Sigmoid colon (tissue), 7 donors: ENCODE data around the gene SPEM3. TPM values are rescaled to one million over a fixed set of nuclear protein-coding genes. Genes with fewer than 3 reads are reported as not detected.
A peak's percentile ranks its signal among the peaks of the same experiment; 100 is the strongest.
"Not testable (repeated sequence)": the region's sequence is repeated elsewhere in the genome, so short reads cannot be mapped to it uniquely, and the experiment has no call there.

Experiments
- DNase-seq: peaks from one replicate; pipeline ENCODE4 v3.0.0-alpha.2; 2019
- H3K27ac ChIP-seq, 4 donors: fragments of 200-600 bp; sonication (generic); one replicate each; pipeline ENCODE4 v1.5.1; 2016 to 2019; ENCODE audit warnings: mild to moderate bottlenecking in 1 of 4
- H3K27me3 ChIP-seq, 3 donors: fragments of 200-600 bp; sonication (generic); one replicate each; pipeline ENCODE4 v1.5.1; 2019; ENCODE audit warnings: mild to moderate bottlenecking in 1 of 3
- H3K36me3 ChIP-seq, 4 donors: fragments of 200-600 bp; sonication (generic); one replicate each; pipeline ENCODE4 v1.5.1; 2016 to 2019
- H3K4me1 ChIP-seq, 4 donors: fragments of 200-600 bp; sonication (generic); one replicate each; pipeline ENCODE4 v1.5.1; 2017 to 2019
- H3K4me3 ChIP-seq, 4 donors: fragments of 200-600 bp; sonication (generic); one replicate each; pipeline ENCODE4 v1.5.1; 2017 to 2019; ENCODE audit warnings: mild to moderate bottlenecking in 2 of 4, moderate library complexity in 1 of 4
- H3K9me3 ChIP-seq, 4 donors: fragments of 200-600 bp in 3 of 4; sonication (generic) in 3 of 4; one replicate each; pipeline versions ENCODE4 v1.5.1 to v1.6.1; 2013 to 2019
- EP300 ChIP-seq, 4 donors: sonication (generic); formaldehyde crosslinking; IDR thresholded peaks; one replicate each; pipeline ENCODE4 v1.6.1; 2017; ENCODE audit warnings: antibody characterized with exemption in 4 of 4
- POLR2A ChIP-seq, 2 donors: fragments of 450-650 bp; IDR thresholded peaks; one replicate each; pipeline ENCODE4 v1.6.1; 2016; ENCODE audit warnings: antibody characterized with exemption in 2 of 2, mild to moderate bottlenecking in 2 of 2, moderate library complexity in 2 of 2
- POLR2AphosphoS5 ChIP-seq, 4 donors: sonication (generic); formaldehyde crosslinking; IDR thresholded peaks; one replicate each; pipeline ENCODE4 v1.6.1; 2017; ENCODE audit warnings: antibody characterized with exemption in 4 of 4
- WGBS, 2 donors: extraction: QIAGEN DNeasy Blood & Tissue Kit; methylation state at CpG; one replicate each; pipeline ENCODE4 v1.1.7; 2013; 5-methylcytosine and 5-hydroxymethylcytosine counted together
- intact Hi-C: fragments of 100-400 bp; cut with DNase I; formaldehyde crosslinking; loops from one replicate; pipeline ENCODE4 v1.15.1; 2023
- polyA plus RNA-seq, 3 donors: library from polyadenylated mRNA; stranded (reverse); fragments of 200-250 nt; gene quantifications; one replicate each; pipeline ENCODE4 v1.2.3, GENCODE V29; 2013
- total RNA-seq, 4 donors: library from RNA; depleted of rRNA; stranded (reverse); fragments of >200 nt; gene quantifications; one replicate each; pipeline ENCODE4 v1.1.0, GENCODE V29; 2016
- TF ChIP-seq, protein P1 (sequence below), 4 experiments: fragments of 450-650 bp in 3 of 4; fragments of 200-600 bp in 1 of 4; IDR thresholded peaks; one replicate each; pipeline ENCODE4 v1.5.1; 2016 to 2019; ENCODE audit warnings: antibody characterized with exemption in 4 of 4, mild to moderate bottlenecking in 3 of 4, moderate library complexity in 2 of 4
- donor health status: healthy with polysubstance abuse.
- donor health status: Bipolar disorder and iron deficiency.
- donor health status: healthy.

SPEM3 gene
- total and polyA plus RNA-seq, 7 donors = not detected

GRCh38 chr17:7478276-7479212, 49.9 kb downstream of the SPEM3 start:
- H3K27me3 ChIP-seq = no peaks in the 10 kb centered on the region
- H3K4me3 ChIP-seq = peak overlapping the region; percentile 61 to 100 (median 96)
- no peaks in the 10 kb centered on the region for H3K36me3 ChIP-seq
- intact Hi-C loops = no loop called here
- H3K4me1 ChIP-seq = peaks cover 0 to 80% (median 66%) of the 10 kb centered on the region in 4 donors
- H3K27ac ChIP-seq = peak overlapping the region; percentile 94 to 100 (median 100)
- TF ChIP-seq POLR2AphosphoS5 (IDR thresholded peaks at IDR 0.05) = peak; percentile 3 to 35 (median 22)
- TF ChIP-seq, protein P1, sequence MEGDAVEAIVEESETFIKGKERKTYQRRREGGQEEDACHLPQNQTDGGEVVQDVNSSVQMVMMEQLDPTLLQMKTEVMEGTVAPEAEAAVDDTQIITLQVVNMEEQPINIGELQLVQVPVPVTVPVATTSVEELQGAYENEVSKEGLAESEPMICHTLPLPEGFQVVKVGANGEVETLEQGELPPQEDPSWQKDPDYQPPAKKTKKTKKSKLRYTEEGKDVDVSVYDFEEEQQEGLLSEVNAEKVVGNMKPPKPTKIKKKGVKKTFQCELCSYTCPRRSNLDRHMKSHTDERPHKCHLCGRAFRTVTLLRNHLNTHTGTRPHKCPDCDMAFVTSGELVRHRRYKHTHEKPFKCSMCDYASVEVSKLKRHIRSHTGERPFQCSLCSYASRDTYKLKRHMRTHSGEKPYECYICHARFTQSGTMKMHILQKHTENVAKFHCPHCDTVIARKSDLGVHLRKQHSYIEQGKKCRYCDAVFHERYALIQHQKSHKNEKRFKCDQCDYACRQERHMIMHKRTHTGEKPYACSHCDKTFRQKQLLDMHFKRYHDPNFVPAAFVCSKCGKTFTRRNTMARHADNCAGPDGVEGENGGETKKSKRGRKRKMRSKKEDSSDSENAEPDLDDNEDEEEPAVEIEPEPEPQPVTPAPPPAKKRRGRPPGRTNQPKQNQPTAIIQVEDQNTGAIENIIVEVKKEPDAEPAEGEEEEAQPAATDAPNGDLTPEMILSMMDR (IDR thresholded peaks at IDR 0.05) = no peak
- peak; percentile 86 for DNase-seq
- 22 to 27% methylated on average over 40 of the region's 40 CpGs for WGBS, 2 donors
- no peaks in the 10 kb centered on the region for H3K9me3 ChIP-seq

DNA sequence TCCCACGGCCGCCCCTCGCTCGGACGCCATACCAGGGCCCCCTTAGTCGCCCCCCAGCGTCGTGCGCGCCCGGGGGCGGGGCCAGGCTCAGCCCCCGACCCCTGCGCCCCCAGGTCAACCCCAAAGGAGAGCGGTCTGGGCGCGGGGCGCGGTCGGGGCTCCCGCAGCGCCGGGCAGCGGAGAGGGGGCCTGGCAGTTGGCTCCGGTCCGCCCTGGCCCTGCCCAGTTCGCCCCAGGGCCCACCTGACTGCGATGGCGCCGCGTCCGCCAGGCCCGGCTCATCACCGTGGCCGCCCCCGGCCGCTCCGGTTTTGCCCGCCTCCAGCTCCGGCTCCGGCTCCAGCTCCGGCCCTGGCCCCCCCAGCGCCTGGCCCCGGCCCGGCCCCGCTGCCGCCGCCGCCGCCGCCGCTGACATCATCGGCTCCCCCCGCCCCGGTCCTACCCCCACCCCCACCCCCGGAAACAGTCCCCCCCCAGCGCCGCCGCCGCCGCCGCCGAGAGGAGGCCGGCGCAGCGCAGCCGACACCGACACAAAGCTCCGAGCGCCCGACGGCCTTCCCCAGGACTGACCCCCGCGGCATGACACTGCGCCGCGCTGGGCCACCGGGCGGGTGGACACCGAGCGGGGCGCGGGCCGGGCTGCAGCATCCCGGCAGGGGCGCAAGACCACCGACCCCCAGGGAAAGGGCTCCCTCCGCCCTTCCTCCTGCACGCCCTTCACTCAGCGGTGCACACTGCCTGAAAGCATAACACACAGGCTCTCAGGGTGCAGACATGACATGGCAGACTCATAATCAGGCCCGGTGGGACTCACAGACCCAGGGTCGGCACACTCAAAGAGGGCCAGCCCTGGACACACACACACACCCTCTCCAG, 50.8 kb downstream of the SPEM3 start, which contains the start of gene ZBTB4:
ZBTB4 (minus strand) TSS at position 419 of the 876 bp plus-strand sequence. CDS start 12,830 bp downstream, outside the sequence.
- Histone ChIP-seq H3K4me3 (peak within 1 kb of the TSS; percentile 61 to 100 (median 96)), H3K27ac (peak within 1 kb of the TSS; percentile 94 to 100 (median 100)), H3K36me3 (no peaks in the 10 kb centered on the region), H3K9me3 (no peaks in the 10 kb centered on the region), H3K4me1 (peaks cover 0 to 72% (median 60%) of the 10 kb centered on the region in 4 donors), H3K27me3 (no peaks in the 10 kb centered on the region)
- TF ChIP-seq EP300 (IDR thresholded peaks at IDR 0.05) = no peak
- TF ChIP-seq POLR2A (IDR thresholded peaks at IDR 0.05) = peak; percentile 59 to 66
- peak; percentile 81 to 95 (median 91) for TF ChIP-seq POLR2AphosphoS5 (IDR thresholded peaks at IDR 0.05)
- intact Hi-C loops = loop anchor here (5.0 to 10.0 kb wide), 2 partner anchors 172 to 355 kb away; partner anchors contain the start of genes EIF5A and KDM6B
- peak; percentile 82 for DNase-seq
- WGBS, 2 donors = 1% methylated on average over 92 of the region's 92 CpGs

- Histone ChIP-seq H3K4me3 (peak overlapping the region; percentile 61 to 100 (median 96)), H3K9me3 (no peaks in the 10 kb centered on the region), H3K36me3 (no peaks in the 10 kb centered on the region), H3K4me1 (peaks cover 0 to 68% (median 58%) of the 10 kb centered on the region in 4 donors), H3K27ac (peak overlapping the region; percentile 94 to 100 (median 100)), H3K27me3 (no peaks in the 10 kb centered on the region)
- no peak for TF ChIP-seq POLR2AphosphoS5 (IDR thresholded peaks at IDR 0.05)
- no peak for TF ChIP-seq EP300 (IDR thresholded peaks at IDR 0.05)
- DNase-seq = no peak
- 3 to 8% methylated on average over 8 of the region's 8 CpGs for WGBS, 2 donors
- intact Hi-C loops = loop anchor here (5.0 to 10.0 kb wide), 2 partner anchors 173 to 355 kb away; partner anchors contain the start of genes EIF5A and KDM6B
Observed at GRCh38 chr17:7480089-7480384, 51.4 kb downstream of the SPEM3 start.

GRCh38 chr17:7481275-7481674, 52.6 kb downstream of the SPEM3 start, which contains the start of gene SLC35G6:
Gene SLC35G6, plus strand, starts transcription at chr17:7481446. Its CDS starts 71 bp downstream, at chr17:7481517.
- intact Hi-C loops = loop anchor here (5.0 to 10.0 kb wide), 2 partner anchors 174 to 354 kb away; partner anchors contain the start of genes EIF5A and KDM6B
- WGBS, 2 donors = 95% methylated on average over 4 of the region's 4 CpGs
- DNase-seq, H3K27me3 ChIP-seq, H3K9me3 ChIP-seq, H3K36me3 ChIP-seq: not testable (repeated sequence)
- peak within 1 kb of the TSS in 2 of 4 donors; percentile 61 to 100 for H3K4me3 ChIP-seq
- H3K4me1 ChIP-seq = peaks cover 0 to 68% (median 59%) of the 10 kb centered on the region in 4 donors
- peak within 1 kb of the TSS; percentile 94 to 100 (median 100) for H3K27ac ChIP-seq

GRCh38 chr17:7481842-7482741, 53.4 kb downstream of the SPEM3 start:
- H3K9me3 ChIP-seq, H3K36me3 ChIP-seq, DNase-seq, H3K27me3 ChIP-seq, H3K4me3 ChIP-seq: not testable (repeated sequence)
- peak overlapping the region; percentile 94 to 100 (median 97) for H3K27ac ChIP-seq
- 87 to 90% methylated on average over 31 of the region's 31 CpGs for WGBS, 2 donors
- H3K4me1 ChIP-seq = peaks cover 0 to 68% (median 58%) of the 10 kb centered on the region in 4 donors
- intact Hi-C loops = loop anchor here (2.0 to 10.0 kb wide), 3 partner anchors 91 to 353 kb away; partner anchors contain the start of genes EIF5A and KDM6B

Other genes starting within 250 kb of the SPEM3 start
Only the 30 nearest of the 39 such genes appear.
- gene CTDNEP1, start 177.1 kb upstream of the SPEM3 start, total RNA-seq = 10 to 100 TPM; 43.9 to 76.4 (median 53.0) TPM
- 100 to 1,000 TPM in 1 of 3 donors, 10 to 100 TPM in 2; 80.2 to 110 (median 82.9) TPM for gene CTDNEP1, start 177.1 kb upstream of the SPEM3 start, polyA plus RNA-seq
- 10 to 100 TPM; 28.4 to 40.0 (median 34.2) TPM for gene ELP5, start 176.6 kb upstream of the SPEM3 start, total RNA-seq
- 10 to 100 TPM; 32.4 to 70.9 (median 42.9) TPM for gene ELP5, start 176.6 kb upstream of the SPEM3 start, polyA plus RNA-seq
- gene CLDN7, start 166.4 kb upstream of the SPEM3 start, total RNA-seq = 1 to 10 TPM in 3 of 4 donors, not detected in 1; 1.1 to 2.6 (median 1.9) TPM
- gene CLDN7, start 166.4 kb upstream of the SPEM3 start, polyA plus RNA-seq = 100 to 1,000 TPM; 181 to 963 (median 332) TPM
- 100 to 1,000 TPM in 2 of 4 donors, 10 to 100 TPM in 2; 72.9 to 127 (median 94.7) TPM for gene SLC2A4, start 147.1 kb upstream of the SPEM3 start, total RNA-seq
- gene SLC2A4, start 147.1 kb upstream of the SPEM3 start, polyA plus RNA-seq = 1 to 10 TPM in 2 of 3 donors, under 1 TPM in 1; 0.60 to 7.9 (median 2.8) TPM
- gene YBX2, start 134.2 kb upstream of the SPEM3 start, total RNA-seq = 1 to 10 TPM in 3 of 4 donors, under 1 TPM in 1; 0.28 to 2.5 (median 1.5) TPM
- 10 to 100 TPM in 2 of 3 donors, 1 to 10 TPM in 1; 4.8 to 37.6 (median 20.1) TPM for gene YBX2, start 134.2 kb upstream of the SPEM3 start, polyA plus RNA-seq
- gene EIF5A, start 121.2 kb upstream of the SPEM3 start, total RNA-seq = 100 to 1,000 TPM; 104 to 156 (median 125) TPM
- gene EIF5A, start 121.2 kb upstream of the SPEM3 start, polyA plus RNA-seq = 100 to 1,000 TPM; 315 to 603 (median 403) TPM
- 100 to 1,000 TPM in 1 of 4 donors, 10 to 100 TPM in 3; 82.3 to 114 (median 85.4) TPM for gene GPS2, start 113.5 kb upstream of the SPEM3 start, total RNA-seq
- 100 to 1,000 TPM in 1 of 3 donors, 10 to 100 TPM in 2; 67.9 to 113 (median 77.2) TPM for gene GPS2, start 113.5 kb upstream of the SPEM3 start, polyA plus RNA-seq
- gene NEURL4, start 99.5 kb upstream of the SPEM3 start, total RNA-seq = 10 to 100 TPM; 14.3 to 29.6 (median 17.6) TPM
- 10 to 100 TPM in 1 of 3 donors, 1 to 10 TPM in 2; 6.0 to 31.6 (median 6.0) TPM for gene NEURL4, start 99.5 kb upstream of the SPEM3 start, polyA plus RNA-seq
- gene ACAP1, start 92.3 kb upstream of the SPEM3 start, total RNA-seq = 1 to 10 TPM; 1.1 to 3.9 (median 2.9) TPM
- gene ACAP1, start 92.3 kb upstream of the SPEM3 start, polyA plus RNA-seq = 10 to 100 TPM in 1 of 3 donors, 1 to 10 TPM in 2; 1.2 to 55.8 (median 1.4) TPM
- 1 to 10 TPM; 4.4 to 6.4 (median 5.5) TPM for gene KCTD11, start 76.7 kb upstream of the SPEM3 start, total RNA-seq
- gene KCTD11, start 76.7 kb upstream of the SPEM3 start, polyA plus RNA-seq = 10 to 100 TPM in 1 of 3 donors, 1 to 10 TPM in 2; 6.2 to 11.7 (median 9.0) TPM
- not detected for gene TMEM95, start 73.7 kb upstream of the SPEM3 start, total RNA-seq
- not detected for gene TMEM95, start 73.7 kb upstream of the SPEM3 start, polyA plus RNA-seq
- 1 to 10 TPM; 2.1 to 5.4 (median 3.4) TPM for gene TNK1, start 47.8 kb upstream of the SPEM3 start, total RNA-seq
- gene TNK1, start 47.8 kb upstream of the SPEM3 start, polyA plus RNA-seq = 10 to 100 TPM in 2 of 3 donors, 1 to 10 TPM in 1; 8.4 to 14.6 (median 10.4) TPM
- gene PLSCR3, start 34.3 kb upstream of the SPEM3 start, total RNA-seq = 10 to 100 TPM; 10.4 to 18.3 (median 14.2) TPM
- 10 to 100 TPM; 11.6 to 27.2 (median 18.0) TPM for gene PLSCR3, start 34.3 kb upstream of the SPEM3 start, polyA plus RNA-seq
- 100 to 1,000 TPM in 2 of 4 donors, 10 to 100 TPM in 2; 19.0 to 152 (median 99.7) TPM for gene TMEM256, start 24.8 kb upstream of the SPEM3 start, total RNA-seq
- 100 to 1,000 TPM; 150 to 357 (median 235) TPM for gene TMEM256, start 24.8 kb upstream of the SPEM3 start, polyA plus RNA-seq
- 10 to 100 TPM in 2 of 4 donors, 1 to 10 TPM in 2; 6.8 to 18.8 (median 10.4) TPM for gene NLGN2, start 21.0 kb upstream of the SPEM3 start, total RNA-seq
- gene NLGN2, start 21.0 kb upstream of the SPEM3 start, polyA plus RNA-seq = 1 to 10 TPM in 1 of 3 donors, under 1 TPM in 2; 0.60 to 8.9 (median 0.69) TPM
- gene SPEM1, start 8.5 kb upstream of the SPEM3 start, total RNA-seq = not detected
- gene SPEM1, start 8.5 kb upstream of the SPEM3 start, polyA plus RNA-seq = not detected
- not detected for gene SPEM2, start 3.2 kb upstream of the SPEM3 start, total RNA-seq
- gene SPEM2, start 3.2 kb upstream of the SPEM3 start, polyA plus RNA-seq = not detected
- 1 to 10 TPM; 1.2 to 2.5 (median 1.6) TPM for gene TMEM102, start 6.6 kb downstream of the SPEM3 start, total RNA-seq
- 10 to 100 TPM in 1 of 3 donors, 1 to 10 TPM in 2; 6.6 to 14.5 (median 8.1) TPM for gene TMEM102, start 6.6 kb downstream of the SPEM3 start, polyA plus RNA-seq
- under 1 TPM in 1 of 4 donors, not detected in 3; 0.36 TPM for gene FGF11, start 10.7 kb downstream of the SPEM3 start, total RNA-seq
- gene FGF11, start 10.7 kb downstream of the SPEM3 start, polyA plus RNA-seq = 1 to 10 TPM in 1 of 3 donors, under 1 TPM in 1, not detected in 1; 0.69 to 2.8 TPM
- gene CHRNB1, start 16.2 kb downstream of the SPEM3 start, total RNA-seq = 1 to 10 TPM; 4.2 to 8.1 (median 6.5) TPM
- 10 to 100 TPM in 2 of 3 donors, 1 to 10 TPM in 1; 7.2 to 13.2 (median 11.2) TPM for gene CHRNB1, start 16.2 kb downstream of the SPEM3 start, polyA plus RNA-seq
- 10 to 100 TPM; 42.5 to 56.5 (median 45.3) TPM for gene ZBTB4, start 50.8 kb downstream of the SPEM3 start, total RNA-seq
- 10 to 100 TPM in 2 of 3 donors, 1 to 10 TPM in 1; 5.5 to 19.6 (median 12.0) TPM for gene ZBTB4, start 50.8 kb downstream of the SPEM3 start, polyA plus RNA-seq
- not detected for gene SLC35G6, start 52.6 kb downstream of the SPEM3 start, total RNA-seq
- not detected for gene SLC35G6, start 52.6 kb downstream of the SPEM3 start, polyA plus RNA-seq
- gene POLR2A, start 55.5 kb downstream of the SPEM3 start, total RNA-seq = 10 to 100 TPM; 30.1 to 43.2 (median 36.5) TPM
- gene POLR2A, start 55.5 kb downstream of the SPEM3 start, polyA plus RNA-seq = 10 to 100 TPM in 2 of 3 donors, 1 to 10 TPM in 1; 7.2 to 51.1 (median 11.3) TPM
- 100 to 1,000 TPM in 2 of 4 donors, 10 to 100 TPM in 2; 60.1 to 122 (median 91.8) TPM for gene TNFSF12, start 120.2 kb downstream of the SPEM3 start, total RNA-seq
- 10 to 100 TPM; 18.0 to 45.0 (median 26.1) TPM for gene TNFSF12, start 120.2 kb downstream of the SPEM3 start, polyA plus RNA-seq
- gene TNFSF13, start 129.9 kb downstream of the SPEM3 start, total RNA-seq = 10 to 100 TPM; 20.2 to 41.0 (median 24.5) TPM
- gene TNFSF13, start 129.9 kb downstream of the SPEM3 start, polyA plus RNA-seq = 100 to 1,000 TPM in 1 of 3 donors, 10 to 100 TPM in 2; 15.6 to 108 (median 21.0) TPM
- 10 to 100 TPM; 73.5 to 91.1 (median 81.1) TPM for gene SENP3, start 133.1 kb downstream of the SPEM3 start, total RNA-seq
- gene SENP3, start 133.1 kb downstream of the SPEM3 start, polyA plus RNA-seq = 10 to 100 TPM; 28.2 to 55.4 (median 35.6) TPM
- gene CD68, start 150.8 kb downstream of the SPEM3 start, total RNA-seq = 10 to 100 TPM; 24.6 to 56.4 (median 37.0) TPM
- gene CD68, start 150.8 kb downstream of the SPEM3 start, polyA plus RNA-seq = 100 to 1,000 TPM in 2 of 3 donors, 10 to 100 TPM in 1; 58.3 to 161 (median 118) TPM
- 10 to 100 TPM; 38.5 to 67.1 (median 50.8) TPM for gene MPDU1, start 155.0 kb downstream of the SPEM3 start, total RNA-seq
- gene MPDU1, start 155.0 kb downstream of the SPEM3 start, polyA plus RNA-seq = 100 to 1,000 TPM in 1 of 3 donors, 10 to 100 TPM in 2; 38.4 to 121 (median 45.3) TPM
- 10 to 100 TPM in 2 of 4 donors, 1 to 10 TPM in 2; 2.5 to 15.3 (median 10.5) TPM for gene SOX15, start 161.2 kb downstream of the SPEM3 start, total RNA-seq
- 1 to 10 TPM in 2 of 3 donors, not detected in 1; 1.2 TPM for gene SOX15, start 161.2 kb downstream of the SPEM3 start, polyA plus RNA-seq
- gene FXR2, start 186.0 kb downstream of the SPEM3 start, total RNA-seq = 10 to 100 TPM; 33.8 to 35.5 (median 34.6) TPM
- 10 to 100 TPM; 21.3 to 27.4 (median 21.6) TPM for gene FXR2, start 186.0 kb downstream of the SPEM3 start, polyA plus RNA-seq